GM12874 (cell line): ENCODE measurements around the gene KANSL3.

ENCODE experiments used
- TF ChIP-seq, protein P1 (sequence below): IDR thresholded peaks from 2 replicates; pipeline ENCODE4 v1.5.1; 2011; ENCODE audit warnings: low read depth, mild to moderate bottlenecking, control low read depth, low read length, moderate library complexity; ENCODE audit not compliant: insufficient read depth

KANSL3 gene

DNA sequence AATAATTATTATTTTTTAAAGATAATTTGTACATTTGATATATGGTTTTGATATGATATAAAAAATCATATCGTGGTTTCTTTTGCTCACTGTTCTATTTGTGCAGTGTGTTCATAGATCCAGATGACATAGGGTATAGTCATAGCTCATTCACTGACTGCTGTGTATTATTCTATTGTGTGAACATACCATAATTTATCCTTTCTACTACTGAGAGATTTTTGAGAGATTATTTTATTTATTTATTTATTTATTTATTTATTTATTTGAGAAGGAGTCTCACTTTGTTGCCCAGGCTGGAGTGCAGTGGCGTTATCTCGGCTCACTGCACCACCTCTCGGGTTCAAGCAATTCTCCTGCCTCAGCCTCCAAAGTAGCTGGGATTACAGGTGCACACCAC, 43.4 kb upstream of the KANSL3 start:
- TF ChIP-seq, protein P1, sequence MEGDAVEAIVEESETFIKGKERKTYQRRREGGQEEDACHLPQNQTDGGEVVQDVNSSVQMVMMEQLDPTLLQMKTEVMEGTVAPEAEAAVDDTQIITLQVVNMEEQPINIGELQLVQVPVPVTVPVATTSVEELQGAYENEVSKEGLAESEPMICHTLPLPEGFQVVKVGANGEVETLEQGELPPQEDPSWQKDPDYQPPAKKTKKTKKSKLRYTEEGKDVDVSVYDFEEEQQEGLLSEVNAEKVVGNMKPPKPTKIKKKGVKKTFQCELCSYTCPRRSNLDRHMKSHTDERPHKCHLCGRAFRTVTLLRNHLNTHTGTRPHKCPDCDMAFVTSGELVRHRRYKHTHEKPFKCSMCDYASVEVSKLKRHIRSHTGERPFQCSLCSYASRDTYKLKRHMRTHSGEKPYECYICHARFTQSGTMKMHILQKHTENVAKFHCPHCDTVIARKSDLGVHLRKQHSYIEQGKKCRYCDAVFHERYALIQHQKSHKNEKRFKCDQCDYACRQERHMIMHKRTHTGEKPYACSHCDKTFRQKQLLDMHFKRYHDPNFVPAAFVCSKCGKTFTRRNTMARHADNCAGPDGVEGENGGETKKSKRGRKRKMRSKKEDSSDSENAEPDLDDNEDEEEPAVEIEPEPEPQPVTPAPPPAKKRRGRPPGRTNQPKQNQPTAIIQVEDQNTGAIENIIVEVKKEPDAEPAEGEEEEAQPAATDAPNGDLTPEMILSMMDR, result no peak

DNA sequence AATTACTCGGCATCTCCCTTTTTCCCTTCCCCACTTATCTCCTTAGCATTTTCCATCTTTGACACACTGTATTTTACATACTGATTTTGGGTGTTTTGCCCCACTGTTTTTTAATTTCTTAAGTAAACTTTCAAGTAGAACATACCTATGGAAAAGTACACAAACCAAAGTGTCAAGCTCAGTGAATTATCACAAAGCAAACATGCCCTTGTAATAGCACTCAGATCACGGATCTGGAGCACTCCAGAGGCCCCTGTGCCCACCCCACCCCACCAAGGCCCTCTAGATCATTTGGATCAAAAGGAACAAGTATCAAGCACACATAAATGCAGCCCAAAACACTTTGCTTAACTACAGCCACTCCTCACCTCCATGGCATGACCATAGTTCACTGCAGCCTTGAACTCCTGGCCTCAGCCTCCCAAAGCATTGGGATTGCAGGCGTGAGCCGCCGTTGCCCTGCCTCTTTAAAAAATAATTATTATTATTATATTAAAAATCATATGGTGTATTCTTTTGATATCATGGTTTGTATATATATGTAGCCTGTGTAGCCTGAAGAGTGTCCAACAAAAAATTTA, 42.5 kb upstream of the KANSL3 start:
- TF ChIP-seq, protein P1, result no peak

DNA sequence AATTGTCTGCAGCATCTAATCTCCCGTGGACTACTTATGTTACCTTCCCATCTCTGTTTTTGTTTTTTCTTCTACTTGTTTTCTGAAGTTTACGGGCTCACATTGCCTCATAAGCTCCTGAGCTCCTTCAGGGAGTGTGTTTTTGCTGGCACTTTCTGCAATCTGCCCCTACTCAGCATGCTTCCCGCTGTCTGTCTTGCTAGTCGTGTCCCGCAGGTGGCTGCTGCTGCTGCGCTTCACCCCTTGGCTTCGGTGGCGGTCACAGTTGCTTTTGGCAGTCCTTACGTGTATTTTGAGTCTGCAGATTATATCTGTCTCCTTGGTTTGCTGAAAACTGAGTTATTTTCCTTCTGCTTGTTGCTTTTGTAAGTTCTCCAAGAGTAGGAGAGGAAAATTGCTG, 41.7 kb upstream of the KANSL3 start:
- TF ChIP-seq, protein P1, result no peak

DNA sequence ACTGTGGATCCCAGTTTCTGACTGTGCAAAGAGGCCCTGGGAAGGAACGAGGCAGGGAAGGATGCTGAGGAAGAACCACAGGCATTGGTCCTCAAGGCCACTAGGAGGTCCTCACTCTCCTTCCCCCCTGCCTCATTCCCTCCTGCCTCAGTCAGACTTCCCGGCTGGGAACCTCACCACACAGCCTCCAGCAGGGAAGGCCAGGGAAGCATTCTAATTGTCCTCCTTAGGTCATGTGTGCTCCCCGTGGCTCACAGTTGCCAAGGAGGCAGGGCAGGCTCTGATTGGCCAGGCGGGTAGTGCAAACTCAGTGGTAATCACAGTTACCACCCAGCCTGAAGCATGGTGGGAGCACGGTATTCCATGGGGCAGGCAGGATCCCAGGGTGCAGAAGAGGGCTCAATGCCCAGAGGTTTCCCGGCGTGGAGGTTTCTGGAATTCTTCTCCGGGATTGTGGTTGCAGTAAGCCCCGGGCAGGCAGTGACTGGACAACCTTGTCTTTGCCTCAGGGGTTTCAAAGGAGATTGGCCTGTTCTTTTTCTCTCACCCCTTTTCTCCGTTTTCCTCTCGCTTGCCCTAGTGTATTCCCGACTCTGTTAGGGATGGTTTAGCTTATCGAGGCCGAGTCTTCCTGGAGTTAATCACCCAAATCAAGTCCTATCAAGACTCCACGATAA, 31.6 kb upstream of the KANSL3 start:
- TF ChIP-seq, protein P1, result no peak

DNA sequence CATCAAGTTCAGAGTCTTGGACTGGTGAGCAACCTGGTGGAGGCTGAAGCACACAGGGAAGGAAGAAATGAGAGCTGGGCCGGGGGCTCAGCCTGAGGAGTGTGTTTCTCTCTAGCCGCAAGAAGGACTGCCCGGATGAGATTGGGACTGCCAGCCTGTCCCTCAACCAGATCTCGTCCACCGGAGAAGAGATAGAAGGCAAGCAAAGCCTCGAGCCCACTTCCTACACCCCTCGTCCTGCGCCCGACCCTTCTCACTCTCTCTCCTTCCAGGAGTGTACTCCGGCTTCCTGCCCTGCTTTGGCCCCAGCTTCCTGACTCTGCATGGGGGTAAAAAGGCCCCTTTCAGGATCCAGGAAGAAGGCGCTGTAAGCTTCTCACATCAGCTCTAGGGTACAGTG, 30.7 kb upstream of the KANSL3 start:
- TF ChIP-seq, protein P1, result no peak

DNA sequence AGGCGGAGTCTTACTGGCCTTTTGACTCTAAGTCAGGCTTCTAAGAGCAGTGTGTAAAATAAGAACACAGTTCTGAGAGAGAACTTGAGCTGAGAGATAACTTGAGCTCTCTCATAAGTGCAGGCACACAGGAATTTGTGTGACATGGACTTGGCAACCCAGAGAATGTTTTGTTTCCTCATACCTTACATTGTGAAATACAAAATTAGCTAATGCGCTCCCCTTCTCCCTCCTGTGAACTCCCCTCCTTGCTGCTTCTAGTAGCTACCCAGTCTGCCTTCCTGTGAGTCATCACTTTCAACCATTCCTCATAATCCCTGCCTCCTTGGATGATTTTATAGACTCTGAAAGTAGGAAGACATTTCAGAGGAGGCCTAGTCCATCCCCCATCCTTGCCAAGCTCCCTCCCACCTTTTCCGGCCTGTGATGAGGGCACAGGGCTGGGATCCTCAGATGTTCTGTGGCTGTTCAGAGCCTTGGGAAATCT, 27.0 kb upstream of the KANSL3 start:
- TF ChIP-seq, protein P1, result no peak

DNA sequence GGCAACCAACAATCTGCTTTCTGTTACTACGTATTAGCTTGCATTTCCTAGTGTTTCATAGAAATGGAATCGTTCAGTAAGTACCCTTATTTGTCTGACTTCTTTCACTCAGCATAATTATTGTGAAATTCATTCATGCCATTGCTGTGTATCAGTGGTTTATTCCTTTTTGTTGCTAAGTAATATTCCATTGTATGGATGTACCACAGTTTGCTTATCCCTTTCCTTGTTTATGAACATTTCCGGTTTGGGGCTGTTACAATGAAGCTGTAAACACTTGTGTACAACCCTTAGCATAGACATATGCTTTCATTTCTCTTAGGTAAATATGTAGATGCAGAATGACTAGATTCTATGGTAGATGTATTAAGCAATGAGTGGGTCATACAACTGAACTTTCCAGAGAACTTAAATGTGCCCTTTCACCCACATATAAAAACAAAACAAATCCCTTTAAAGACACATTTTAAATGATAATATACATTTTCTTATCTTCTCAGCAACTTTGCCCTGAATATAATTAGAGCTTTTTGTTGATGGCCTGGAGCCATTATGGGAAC, 26.3 kb upstream of the KANSL3 start:
- TF ChIP-seq, protein P1, result no peak
